Epithelial cell of proximal tubule (primary cell): ENCODE data around the gene PTH2R. TPM values are rescaled to one million over a fixed set of nuclear protein-coding genes. Genes with fewer than 3 reads are reported as not detected.
A peak's percentile ranks its signal among the peaks of the same experiment; 100 is the strongest.
"Not testable (repeated sequence)": the region's sequence is repeated elsewhere in the genome, so short reads cannot be mapped to it uniquely, and the experiment has no call there.

Experiments used
- DNase-seq: peaks from one replicate; pipeline ENCODE4 v3.0.0-alpha.2; 2011; ENCODE audit warnings: low read depth
- H3K4me3 ChIP-seq: 2 replicates; pipeline ENCODE4 v1.5.1; 2011; ENCODE audit warnings: low read depth, mild to moderate bottlenecking, low read length
- total RNA-seq: library from RNA; depleted of rRNA; stranded (reverse); fragments of >200 nt; gene quantifications from 2 replicates; pipeline ENCODE4 v1.2.3, GENCODE V29; 2015
- TF ChIP-seq, protein P1 (sequence below): conservative IDR thresholded peaks from 2 replicates; pipeline ENCODE4 v1.5.1; 2012; ENCODE audit warnings: low read depth, mild to moderate bottlenecking, low read length

Gene PTH2R
- total RNA-seq, 1 donor from 2014 or later: not detected

DNA sequence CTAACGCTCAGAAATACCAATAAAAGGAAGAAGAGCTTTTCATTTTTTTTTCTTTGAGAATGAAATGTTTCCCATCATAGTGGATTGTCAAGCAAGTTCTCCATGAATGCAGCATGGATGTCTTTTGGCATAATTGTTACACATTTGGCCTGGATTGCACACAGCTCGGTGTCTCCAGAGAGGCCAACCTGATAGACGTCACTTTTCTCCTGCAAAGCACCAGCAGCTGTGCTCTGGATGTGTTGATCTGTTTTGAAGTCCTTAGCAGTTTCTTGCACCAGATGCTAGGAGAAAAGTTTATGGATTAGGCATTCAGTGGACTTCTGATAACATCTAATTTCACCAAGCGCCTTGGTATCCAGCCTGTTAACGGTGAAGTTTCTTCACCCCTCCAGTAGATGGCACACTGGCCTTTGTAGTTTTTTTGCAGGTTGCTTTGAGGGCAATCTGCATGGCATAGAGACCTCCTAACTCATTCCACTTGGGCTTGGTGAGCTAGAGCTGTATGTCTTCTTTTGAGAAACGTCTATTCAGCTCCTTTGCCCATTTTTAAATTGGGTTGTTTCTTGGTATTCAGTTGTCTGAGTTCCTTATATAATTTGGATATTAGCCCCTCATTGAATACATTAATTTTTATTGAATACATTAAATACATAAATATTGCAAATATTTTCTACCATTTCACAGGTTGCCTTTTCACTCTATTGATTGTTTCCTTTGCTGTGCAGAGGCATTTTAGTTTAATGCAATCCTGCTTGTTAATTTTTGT, 59.7 kb downstream of the PTH2R start:
- no peak for DNase-seq
- no peak overlapping the region for H3K4me3 ChIP-seq
- TF ChIP-seq, protein P1, sequence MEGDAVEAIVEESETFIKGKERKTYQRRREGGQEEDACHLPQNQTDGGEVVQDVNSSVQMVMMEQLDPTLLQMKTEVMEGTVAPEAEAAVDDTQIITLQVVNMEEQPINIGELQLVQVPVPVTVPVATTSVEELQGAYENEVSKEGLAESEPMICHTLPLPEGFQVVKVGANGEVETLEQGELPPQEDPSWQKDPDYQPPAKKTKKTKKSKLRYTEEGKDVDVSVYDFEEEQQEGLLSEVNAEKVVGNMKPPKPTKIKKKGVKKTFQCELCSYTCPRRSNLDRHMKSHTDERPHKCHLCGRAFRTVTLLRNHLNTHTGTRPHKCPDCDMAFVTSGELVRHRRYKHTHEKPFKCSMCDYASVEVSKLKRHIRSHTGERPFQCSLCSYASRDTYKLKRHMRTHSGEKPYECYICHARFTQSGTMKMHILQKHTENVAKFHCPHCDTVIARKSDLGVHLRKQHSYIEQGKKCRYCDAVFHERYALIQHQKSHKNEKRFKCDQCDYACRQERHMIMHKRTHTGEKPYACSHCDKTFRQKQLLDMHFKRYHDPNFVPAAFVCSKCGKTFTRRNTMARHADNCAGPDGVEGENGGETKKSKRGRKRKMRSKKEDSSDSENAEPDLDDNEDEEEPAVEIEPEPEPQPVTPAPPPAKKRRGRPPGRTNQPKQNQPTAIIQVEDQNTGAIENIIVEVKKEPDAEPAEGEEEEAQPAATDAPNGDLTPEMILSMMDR: peak; percentile 93

DNA sequence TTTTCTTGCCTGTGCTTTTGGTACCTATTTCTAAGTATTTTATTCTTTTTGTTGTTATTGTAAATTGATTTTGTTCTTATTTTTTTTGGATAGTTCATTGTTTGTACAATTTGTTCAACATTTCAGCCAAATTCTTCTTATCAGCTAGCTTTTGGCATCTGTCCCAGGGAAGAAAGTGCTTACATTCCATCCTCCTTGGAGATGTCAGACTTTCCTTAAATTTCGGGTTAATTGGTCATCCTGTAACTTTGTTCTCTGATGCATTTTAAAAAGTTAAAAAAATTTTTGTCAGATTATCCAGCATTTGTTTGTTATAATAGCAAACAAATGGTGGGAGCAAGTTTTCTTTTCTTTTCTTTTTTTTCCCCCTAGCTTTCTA, 60.3 kb downstream of the PTH2R start:
- DNase-seq: no peak
- TF ChIP-seq, protein P1: no peak
- no peak overlapping the region for H3K4me3 ChIP-seq

DNA sequence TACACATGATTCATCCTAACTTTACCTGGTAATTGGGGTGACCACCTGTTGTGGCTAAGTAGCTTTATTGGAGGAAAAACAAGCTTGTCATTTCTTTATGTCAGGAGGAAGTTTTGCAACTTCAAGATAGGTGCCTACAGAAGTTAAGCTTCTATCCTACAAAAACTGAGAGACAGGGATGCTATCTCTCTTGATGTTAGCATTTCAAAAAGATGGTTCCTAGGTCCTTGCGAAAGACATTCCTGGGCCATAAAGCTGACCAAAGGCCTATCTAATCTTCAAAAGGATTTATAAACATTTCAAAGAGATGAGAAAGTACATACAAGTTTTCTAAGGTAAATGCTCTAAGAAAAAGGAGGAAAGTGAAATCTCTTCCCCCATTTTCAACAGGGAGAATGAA, 61.0 kb downstream of the PTH2R start:
- DNase-seq: no peak
- H3K4me3 ChIP-seq: no peak overlapping the region
- TF ChIP-seq, protein P1: no peak

DNA sequence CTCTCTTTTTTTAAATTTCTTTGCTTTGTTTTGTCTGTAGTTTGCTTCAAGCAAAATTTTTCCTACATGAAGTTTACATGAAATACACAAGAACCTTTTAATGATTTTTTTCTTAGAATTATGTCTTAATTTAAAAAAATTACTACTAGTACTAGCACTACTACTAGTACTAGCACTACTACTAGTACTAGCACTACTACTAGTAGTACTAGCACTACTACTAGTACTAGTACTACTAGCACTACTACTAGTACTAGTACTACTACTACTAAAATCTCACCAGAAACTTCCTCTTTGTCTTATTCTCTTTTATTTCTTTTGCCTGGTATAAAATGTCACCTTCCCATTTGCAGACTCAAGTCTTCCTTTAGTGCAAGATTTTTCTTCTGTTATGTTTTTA, 71.1 kb downstream of the PTH2R start:
- TF ChIP-seq, protein P1: no peak
- no peak overlapping the region for H3K4me3 ChIP-seq
- DNase-seq: no peak

DNA sequence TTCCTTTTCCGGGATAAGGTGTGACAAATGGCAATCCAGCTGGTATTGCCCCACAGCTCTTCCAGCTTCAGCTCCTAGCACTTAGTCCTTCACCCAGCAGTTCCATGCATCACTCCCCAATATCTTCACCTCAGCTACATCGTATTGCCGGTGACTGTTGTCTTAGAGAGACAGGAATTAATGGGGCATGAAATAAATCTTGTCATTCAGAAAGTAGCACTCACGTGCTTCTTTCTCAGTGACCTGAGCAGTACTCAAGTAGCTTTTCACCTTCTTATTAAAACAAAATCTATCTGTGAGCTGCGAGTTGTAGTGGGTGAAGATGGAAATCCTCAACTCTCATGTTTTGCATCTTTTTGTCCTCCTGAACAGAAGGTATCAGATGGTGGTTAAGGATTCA, 72.8 kb downstream of the PTH2R start:
- no peak overlapping the region for H3K4me3 ChIP-seq
- DNase-seq: no peak
- TF ChIP-seq, protein P1: no peak

DNA sequence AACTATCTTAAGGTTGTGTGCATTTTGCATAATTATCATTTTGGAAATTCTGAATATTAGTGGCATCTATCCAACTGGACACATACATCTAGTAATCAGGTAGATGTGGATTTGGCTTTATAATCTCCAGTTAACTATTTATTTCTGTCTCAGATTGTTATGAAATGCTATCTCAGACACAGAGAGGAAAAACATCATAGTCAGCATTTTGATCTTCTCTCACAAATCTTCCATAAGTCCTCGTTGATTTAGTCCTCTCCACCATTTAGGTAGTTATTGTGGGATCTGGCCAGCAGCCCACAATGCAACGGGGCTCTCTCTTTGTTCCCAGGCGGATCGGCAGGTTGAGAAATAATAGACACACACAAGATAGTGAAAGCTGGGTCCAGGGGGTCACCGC, 75.4 kb downstream of the PTH2R start:
- not testable (repeated sequence) for DNase-seq, H3K4me3 ChIP-seq

DNA sequence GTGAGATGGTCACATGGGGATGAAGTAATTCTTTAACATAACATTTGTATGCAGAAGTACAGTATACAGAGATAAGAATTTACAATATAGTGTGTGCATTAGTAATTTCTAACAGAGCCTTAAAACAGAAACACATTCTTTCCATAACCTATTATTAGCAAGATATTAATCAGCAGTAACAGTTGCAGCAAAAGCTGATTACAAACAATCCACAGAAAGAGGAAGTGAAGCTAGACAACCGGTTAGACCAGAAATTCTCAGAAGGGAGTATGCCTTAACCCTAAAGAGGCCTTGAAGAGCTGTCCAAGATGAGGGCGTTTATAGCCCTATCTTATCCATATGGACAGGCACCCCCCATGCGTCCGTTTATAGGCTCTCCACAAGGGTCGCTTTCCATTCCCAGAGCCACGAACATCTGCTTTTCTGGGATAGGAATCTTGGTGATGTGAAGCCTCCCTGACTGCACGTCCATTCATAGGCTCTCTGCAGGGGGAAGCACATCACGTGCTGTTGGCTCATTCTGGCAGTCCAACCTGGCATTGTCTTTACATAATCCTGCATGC, 75.9 kb downstream of the PTH2R start:
- not testable (repeated sequence) for DNase-seq

DNA sequence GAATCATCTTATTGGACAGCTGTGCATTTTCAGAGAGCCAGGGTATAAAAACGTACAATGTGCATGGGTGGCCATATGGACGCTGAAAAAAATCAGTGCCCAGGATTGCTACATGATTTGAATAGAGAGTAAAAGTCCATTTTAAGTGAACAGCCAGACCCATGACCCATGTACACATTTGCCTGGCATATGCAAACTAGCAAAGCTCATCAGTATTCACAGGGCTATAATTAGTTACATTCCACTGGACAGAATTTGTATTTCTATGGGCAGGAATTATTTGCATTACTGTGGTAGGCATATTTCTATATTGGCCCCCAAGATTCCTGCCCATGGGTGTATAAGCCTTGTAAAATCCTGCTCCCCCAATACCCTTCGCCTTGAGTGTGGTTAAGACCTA, 78.8 kb downstream of the PTH2R start:
- DNase-seq: no peak
- H3K4me3 ChIP-seq: no peak overlapping the region
- TF ChIP-seq, protein P1: no peak

More for the DNA sequence above, 75.9 kb downstream of the PTH2R start:
- H3K4me3 ChIP-seq: not testable (repeated sequence)
